ENCODE measurements around the gene CACNG5. TPM values are rescaled to one million over a fixed set of nuclear protein-coding genes. Genes with fewer than 3 reads are reported as not detected.

The CACNG5 gene
- total RNA-seq: not detected in 2 replicates

DNA sequence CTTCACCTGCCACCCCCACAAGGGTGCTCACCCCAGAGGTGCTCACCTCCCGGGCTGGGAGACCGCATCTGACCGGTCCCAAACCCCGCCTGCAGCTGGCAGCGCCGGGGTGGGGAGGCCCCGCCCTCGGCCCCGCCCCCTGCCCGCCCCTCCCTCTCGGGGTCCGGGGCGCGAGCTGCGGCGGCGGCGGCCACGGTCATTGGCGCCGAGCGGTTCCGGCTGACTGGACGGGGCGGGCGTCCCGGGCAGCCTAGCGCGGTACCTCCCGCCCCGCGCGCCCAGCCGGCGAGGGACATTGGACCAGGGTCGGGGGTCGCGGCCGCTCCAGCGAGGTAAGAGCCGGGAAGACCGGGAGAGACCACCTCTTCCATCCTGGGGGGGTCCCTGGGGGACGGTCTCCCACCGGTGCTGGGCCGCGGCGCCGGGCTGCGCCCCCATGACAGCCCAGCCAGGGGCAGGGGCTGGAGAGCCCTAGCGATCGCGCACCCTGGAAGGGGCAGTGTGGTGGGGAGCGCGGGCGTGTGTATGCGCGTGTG, at the start of gene CACNG5:
Gene CACNG5, plus strand, starts transcription at position 199 of the 536 bp plus-strand sequence. CDS start 42,216 bp downstream, outside the sequence.
- DNase-seq (ENCODE audit: low read depth): no peak

- no peak for DNase-seq (ENCODE audit: low read depth)
Measured at GRCh38 chr17:66786107-66786506, 48.8 kb upstream of the CACNG5 start.

DNA sequence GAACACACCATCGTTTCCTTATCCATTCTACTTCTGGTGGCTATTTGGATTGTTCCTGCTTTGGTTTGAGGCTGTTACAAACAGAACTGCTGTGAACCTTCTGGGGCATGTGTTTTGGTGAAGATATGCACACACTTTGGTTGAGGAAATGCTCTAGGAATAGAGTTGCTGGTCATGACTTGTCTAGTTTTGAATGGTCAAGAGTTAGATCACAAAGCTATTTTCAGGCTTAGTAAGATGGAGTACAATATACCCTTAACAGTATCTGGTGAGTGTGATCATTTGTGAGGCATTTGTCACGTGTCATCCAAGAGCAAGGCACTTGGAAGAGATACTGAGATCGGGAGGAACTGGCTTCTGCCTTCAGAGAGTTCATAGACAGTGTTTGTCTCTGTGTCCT, 47.0 kb upstream of the CACNG5 start:
- no peak for DNase-seq (ENCODE audit: low read depth)

DNA sequence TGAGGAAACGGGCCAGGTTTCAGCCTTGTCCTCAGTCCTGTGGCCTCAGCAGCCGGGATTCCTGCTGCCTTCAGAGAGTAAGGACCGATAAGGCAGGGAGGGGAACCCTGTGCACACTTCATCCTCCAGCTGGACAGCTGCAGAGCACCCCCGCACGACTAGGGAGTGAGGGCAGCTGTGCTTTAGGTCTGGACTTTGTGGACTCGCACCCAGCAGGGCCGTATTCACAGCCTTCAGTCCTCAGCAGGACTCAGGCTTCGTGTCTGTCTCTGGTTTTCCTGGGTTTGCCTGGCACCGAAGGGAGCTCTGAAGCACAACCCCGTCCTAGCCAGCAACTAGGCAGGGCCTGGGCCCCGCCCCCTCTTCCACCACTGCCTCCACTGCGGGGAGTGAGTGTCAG, 45.8 kb upstream of the CACNG5 start:
- no peak for DNase-seq (ENCODE audit: low read depth)

DNA sequence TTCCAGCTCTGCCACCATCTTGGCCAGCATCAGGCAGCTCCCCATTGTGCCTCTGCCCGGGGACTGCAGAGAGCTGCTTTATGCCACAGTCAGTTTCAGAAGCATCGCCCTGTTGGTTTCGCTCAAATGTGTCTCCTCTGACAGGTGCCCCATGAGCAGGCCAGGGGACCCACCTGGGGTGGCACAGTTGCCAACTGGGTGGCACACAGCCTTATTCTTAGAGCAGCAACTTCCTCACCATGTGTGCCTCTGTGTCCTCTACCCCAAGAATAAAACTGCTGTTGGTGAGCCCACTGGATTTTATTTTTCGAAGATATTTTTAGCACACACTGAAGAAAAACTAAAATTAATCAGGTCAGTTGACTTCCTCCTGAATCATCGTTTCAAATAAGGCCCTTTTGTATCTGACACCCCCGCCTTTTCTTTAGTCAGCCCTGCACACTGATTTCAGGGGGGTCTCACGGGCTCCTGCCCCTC, 44.9 kb upstream of the CACNG5 start:
- DNase-seq (ENCODE audit: low read depth): no peak

GRCh38 chr17:66790501-66791061, 44.3 kb upstream of the CACNG5 start:
- DNase-seq (ENCODE audit: low read depth): no peak

GRCh38 chr17:66791347-66791746, 43.6 kb upstream of the CACNG5 start:
- no peak for DNase-seq (ENCODE audit: low read depth)

DNA sequence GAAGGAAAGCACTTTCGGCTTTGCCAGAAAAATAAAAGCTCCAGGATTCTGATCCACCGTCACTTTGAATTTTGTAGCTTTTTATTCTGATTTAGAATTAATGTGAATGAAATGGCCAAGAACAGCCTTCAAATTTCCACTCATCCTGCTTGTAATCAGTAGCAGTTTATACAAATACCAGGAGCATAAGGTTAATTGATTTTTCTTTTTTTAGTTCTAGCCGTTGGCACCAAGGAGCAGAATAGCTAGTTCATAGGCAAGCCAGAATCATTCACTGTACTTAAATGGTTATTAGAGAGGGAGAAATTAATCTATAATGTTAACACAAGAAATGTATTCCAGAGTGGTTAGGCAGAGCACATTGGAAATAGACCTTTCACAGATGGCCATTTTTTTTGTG, 41.1 kb upstream of the CACNG5 start:
- no peak for DNase-seq (ENCODE audit: low read depth)

GRCh38 chr17:66795486-66795885, 39.4 kb upstream of the CACNG5 start:
- DNase-seq (ENCODE audit: low read depth): no peak

- DNase-seq (ENCODE audit: low read depth): no peak
Measured at GRCh38 chr17:66799849-66800537, 34.9 kb upstream of the CACNG5 start.

DNA sequence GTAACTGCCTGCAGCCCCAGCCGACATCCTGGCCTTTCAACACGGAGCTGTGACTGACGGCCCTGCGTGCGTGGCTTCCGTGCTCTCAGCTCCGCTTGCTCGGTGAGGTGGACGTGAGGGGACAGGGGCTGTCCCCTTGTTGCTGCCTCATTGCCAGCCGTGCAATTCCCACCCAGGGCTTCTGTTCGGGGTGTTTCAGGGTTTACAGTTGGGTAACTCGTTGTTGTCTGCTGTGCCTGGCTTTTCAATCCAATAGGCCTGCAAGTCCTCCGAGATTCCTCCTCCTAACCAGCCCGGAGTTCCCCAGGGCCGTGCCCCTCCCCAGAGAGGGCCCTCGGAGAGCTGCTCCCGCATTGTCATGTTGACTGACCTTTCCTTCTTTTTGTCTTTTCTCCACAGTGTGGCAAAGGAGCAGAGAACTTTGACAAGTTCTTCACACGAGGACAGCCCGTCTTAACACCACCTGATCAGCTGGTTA, 31.4 kb upstream of the CACNG5 start:
- DNase-seq (ENCODE audit: low read depth): no peak

GRCh38 chr17:66805567-66805966, 29.4 kb upstream of the CACNG5 start:
- no peak for DNase-seq (ENCODE audit: low read depth)

DNA sequence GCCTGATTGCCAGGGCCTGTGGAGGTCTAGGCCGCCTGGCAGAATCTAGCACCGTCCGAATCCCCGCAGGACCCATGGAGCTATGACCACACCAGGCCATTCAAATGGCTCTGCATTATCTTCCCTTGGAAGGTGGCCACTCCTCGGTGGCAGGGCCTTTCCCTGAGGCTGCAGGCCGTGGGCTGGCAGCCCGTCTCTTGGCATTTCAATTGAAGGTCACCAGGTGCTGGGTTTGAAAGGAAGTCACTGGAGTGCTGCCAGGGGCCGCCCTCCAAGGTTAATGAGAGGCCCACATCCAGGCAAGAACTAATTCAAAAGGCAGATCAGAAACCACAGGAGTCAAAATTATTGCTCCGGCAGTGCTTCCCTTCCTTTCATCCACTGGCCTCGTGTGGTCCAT, 27.7 kb upstream of the CACNG5 start:
- no peak for DNase-seq (ENCODE audit: low read depth)

DNA sequence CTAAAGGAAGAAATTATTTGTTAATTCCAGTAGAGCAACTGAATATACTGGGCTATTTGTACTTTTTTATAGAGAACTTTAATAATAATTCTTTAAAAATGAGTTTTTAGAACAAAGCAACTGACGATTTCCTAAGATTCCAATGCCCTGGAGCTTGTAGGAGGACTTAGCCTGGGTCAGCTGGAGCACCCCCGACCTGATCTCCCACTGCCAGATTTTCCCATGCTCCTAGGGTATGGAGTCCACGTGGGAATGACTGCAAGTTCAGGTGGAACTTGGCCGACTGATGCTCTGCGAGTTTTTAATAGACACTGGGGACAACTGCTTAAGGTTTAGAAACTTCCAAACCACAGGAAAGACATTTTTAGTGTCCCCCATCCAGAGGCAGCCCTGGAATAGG, 25.5 kb upstream of the CACNG5 start:
- DNase-seq (ENCODE audit: low read depth): no peak

- no peak for DNase-seq (ENCODE audit: low read depth)
Measured at GRCh38 chr17:66810951-66811682, 23.8 kb upstream of the CACNG5 start.

GRCh38 chr17:66811683-66812054, 23.2 kb upstream of the CACNG5 start:
- DNase-seq (ENCODE audit: low read depth): no peak

DNA sequence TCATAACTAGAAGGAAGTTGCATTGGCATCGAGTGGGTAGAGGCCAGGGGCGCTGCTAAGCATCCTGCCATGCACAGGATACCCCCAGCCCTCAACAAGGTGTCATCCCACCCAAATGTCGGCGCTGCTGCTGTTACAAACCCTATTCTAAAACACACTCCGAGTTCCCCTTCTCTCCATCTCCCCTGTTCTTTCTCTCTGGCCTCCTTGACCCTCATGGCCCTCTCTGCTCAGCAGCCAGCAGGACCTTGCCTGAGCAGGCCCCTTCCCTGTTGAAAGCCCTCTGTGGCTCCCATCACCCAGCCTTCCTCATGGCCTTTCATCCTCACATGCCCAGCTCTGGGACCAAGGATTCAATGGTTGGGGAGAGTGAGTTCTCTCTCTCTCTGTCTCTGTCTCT, 22.3 kb upstream of the CACNG5 start:
- no peak for DNase-seq (ENCODE audit: low read depth)

DNA sequence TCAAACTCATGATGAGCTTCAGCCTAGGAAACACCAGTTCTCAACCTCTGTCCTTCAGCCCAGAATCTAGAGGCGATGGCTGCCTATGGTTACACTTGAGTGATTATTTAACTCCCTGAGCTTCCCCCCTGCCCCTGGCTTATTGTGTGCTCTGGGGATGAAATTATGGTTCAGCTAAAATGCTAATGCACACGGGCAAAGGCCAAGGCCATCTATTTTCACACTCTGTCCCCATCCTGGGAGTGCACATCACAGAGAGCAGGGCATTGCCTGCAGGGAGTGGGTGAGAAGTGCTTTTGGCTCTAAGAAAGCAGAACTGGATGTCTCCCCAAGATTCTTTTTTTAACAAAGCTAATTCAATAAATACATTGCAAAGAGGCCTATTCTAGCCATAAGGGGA, 21.6 kb upstream of the CACNG5 start:
- DNase-seq (ENCODE audit: low read depth): no peak

DNA sequence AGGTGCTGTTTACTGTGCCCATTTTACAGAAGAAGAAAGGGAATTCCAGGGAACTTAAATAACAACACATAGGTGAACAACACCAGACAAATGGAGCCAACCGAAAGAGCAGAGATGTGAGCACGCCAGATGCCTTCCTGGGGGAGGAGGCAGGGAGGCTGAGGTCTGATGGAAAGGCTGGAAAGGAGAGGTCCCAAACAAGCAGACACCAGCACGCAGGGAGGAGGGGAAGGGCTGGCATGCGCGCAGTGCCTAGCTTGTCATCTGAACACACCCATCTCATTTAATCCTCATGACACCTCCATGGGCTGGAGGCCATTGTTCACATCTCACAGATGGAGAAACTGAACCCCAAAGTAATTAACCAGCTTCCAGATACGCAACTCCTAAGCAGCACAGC, 20.9 kb upstream of the CACNG5 start:
- DNase-seq (ENCODE audit: low read depth): no peak

- no peak for DNase-seq (ENCODE audit: low read depth)
Measured at GRCh38 chr17:66814570-66814969, 20.3 kb upstream of the CACNG5 start.

GRCh38 chr17:66817750-66818149, 17.2 kb upstream of the CACNG5 start:
- no peak for DNase-seq (ENCODE audit: low read depth)

GRCh38 chr17:66819466-66819865, 15.5 kb upstream of the CACNG5 start:
- DNase-seq (ENCODE audit: low read depth): no peak

DNA sequence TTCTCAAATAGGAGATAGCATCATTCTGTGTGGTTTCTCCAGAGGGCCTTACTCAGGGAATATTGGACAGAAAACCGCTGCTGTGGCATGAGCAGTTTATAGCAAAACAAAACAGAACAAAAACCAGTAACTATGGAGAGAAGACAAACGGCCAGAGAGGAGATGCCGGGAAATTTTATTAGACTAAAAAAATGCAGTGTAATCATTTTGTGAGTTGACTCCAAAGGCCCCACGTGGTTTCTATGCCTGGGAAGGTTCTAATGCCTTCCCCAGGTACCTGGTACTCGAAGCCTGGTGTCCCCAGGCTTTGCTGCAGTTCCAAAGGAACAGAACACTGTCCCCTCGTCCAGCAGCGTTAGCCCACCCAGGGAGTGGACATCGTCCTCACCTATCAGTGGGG, 12.9 kb upstream of the CACNG5 start:
- DNase-seq (ENCODE audit: low read depth): no peak
